Glomerular endothelial cell (primary cell): Measurements from ENCODE around the gene RBFOX2. TPM values are rescaled to one million over a fixed set of nuclear protein-coding genes. Genes with fewer than 3 reads are reported as not detected.
A peak's percentile ranks its signal among the peaks of the same experiment; 100 is the strongest.

ENCODE experiments used
- DNase-seq: peaks from one replicate; pipeline ENCODE4 v3.0.0-alpha.2; 2011; ENCODE audit warnings: low read depth, low spot score; ENCODE audit errors: extremely low read depth
- total RNA-seq: library from RNA; depleted of rRNA; stranded (reverse); fragments of >200 nt; gene quantifications from 2 replicates; pipeline ENCODE4 v1.2.3, GENCODE V29; 2015

The RBFOX2 gene
- total RNA-seq, 1 donor from 2014 or later, result 121 TPM

DNA sequence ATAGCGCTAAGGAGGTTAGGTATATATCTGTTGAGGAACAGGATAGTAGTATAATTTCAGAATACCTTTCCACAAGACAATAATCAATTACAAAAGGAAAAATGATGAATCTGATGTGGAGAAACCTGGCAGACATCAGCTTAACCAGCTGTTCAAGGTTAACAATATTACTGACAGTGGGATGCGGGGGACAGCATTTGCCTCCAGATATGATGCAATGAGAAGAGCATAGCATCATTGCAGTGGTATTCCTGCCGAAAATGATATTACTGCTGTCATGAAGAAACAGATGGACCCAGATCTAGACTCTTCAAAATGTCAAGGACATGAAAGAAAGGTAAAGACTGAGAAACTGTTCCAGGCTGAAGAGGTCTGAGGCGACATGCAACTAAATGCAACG, 49.7 kb downstream of the RBFOX2 start:
- DNase-seq, result no peak

DNA sequence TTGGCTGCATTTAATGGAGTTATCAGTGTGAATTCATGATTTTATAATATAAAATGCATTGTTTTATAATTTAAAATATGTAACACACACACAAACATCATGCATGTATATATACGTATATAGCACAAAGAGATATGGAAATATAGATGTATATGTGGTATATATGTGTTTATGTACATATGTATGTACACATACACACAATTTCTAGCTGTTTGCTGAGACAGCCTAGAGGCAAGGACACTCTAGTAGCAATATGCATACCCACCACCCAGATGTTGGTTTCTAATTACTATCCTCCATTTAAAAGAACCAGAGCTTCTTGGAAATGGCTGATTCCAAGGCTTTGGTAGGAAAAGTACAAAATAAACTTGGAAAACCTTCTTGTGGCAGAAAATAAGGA, 50.4 kb downstream of the RBFOX2 start:
- no peak for DNase-seq

DNA sequence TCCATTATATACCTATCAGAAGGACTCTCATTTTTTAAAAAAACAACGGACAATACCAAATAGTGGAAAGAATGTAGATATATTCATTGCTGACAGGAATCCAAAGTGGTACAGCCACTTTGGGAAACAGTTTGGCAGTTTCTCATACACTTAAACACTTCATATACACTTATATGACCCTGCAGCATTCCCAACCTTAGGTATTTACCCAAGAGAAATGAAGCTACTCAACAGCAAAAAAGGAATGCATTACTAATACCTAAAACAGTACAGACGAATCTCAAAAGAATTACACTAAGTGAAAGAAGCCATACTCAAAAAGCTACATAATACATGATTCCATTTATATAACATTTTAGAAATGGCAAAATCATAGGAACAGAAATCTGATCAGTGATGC, 51.5 kb downstream of the RBFOX2 start:
- no peak for DNase-seq

DNA sequence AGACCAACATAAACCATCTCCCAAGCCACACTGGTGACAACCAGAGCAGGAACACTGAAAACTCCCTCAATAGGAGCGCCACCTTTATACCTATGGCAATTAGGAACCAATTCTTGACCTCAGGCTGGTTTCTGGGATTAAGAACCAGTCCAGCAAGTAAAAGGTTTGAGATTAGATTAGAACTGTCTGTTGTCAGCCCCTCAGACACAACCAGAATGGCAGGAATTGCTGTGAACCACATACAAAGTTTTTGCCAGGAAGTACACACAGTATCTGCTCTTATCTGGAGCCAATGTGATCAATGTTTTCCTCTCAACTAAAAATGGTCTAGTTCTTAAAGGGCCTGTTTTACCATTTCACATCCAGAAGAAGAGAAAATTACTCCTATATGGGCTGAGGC, 55.2 kb downstream of the RBFOX2 start:
- DNase-seq, result no peak

DNA sequence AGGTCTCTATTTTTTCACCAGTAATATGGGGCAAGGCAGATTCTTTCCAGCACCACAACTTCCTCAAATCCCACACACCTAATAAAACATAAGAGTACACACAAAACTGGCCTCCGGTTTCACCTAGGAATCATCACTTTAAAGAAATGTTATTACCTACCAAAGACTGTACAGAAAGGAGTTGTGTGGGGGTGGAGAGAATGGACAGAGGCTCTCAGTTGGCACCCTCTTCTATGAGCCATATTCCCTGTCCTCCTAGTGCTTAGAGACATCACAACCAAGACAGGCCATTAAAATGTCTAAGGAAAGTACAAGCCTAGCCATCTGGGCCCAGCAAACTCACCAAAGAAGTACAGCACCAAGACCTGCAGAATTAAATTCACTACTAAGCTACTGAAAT, 56.1 kb downstream of the RBFOX2 start:
- no peak for DNase-seq

DNA sequence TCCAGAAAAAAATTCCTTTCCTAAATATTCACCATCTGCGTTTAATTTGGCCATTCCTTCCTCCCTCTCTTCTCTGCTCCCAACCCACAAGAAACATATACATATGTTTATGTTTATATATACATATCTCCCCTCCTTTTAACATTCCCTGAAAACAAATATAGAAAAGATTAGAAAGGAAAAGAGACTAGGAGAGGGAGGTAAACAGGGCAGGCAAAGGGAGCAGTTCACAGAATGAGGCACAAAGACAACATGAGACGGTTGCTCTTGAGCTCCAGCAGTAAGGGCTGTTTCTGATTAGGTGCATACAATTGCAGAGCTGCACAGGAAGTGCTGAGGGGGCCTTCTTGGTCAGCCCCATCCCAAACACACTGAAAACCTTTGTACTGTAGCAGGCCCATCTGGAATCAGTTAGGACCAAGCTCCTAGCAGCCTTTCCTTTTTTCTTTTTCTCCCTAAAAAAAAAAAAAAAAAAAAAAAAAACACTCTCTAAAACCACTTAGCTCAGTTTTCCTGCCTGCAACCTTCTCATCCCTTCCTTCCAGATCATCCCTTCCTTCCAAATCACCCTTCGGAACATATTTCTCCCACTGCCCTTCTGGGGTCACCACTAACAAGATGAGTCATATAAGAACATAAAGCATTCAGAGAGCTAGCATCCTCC, 57.0 kb downstream of the RBFOX2 start:
- DNase-seq, result no peak

DNA sequence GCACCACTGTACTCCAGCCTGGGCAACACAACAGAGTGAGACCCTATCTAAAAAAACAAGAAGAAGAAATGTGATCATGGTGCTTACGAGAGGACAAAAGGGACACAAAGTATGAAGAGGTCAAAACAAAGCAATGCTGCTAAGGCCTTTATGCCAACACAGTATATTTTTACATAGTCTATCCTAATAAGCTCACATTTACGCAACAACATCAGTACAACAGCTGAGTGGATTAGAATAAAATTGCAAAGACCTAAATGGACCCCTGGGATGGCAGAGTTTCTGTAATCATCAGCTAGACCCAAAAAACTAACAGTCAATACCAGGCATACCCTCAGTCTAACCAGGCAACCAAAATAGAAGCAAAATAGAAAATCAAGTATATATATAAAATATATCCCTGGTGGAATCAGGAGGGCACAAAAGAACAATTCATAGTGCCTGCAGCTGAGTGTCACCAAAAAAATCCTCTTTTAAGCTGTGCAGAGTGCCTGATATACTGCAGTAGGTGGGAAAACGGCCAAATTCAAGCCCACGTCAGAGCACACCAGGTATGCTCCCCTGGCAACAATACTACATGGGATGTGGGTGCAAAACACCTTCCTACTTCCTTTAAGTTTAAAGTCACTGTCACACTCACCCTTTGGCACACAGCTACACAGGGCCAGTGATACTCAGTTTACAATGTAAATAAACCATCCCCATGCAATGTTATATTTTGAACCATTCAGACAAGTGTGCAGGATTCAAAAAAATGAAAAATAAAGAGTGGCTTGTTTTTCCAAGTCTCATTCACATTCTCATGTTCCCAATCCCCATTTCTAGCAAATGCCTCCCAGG, 57.8 kb downstream of the RBFOX2 start:
- no peak for DNase-seq

DNA sequence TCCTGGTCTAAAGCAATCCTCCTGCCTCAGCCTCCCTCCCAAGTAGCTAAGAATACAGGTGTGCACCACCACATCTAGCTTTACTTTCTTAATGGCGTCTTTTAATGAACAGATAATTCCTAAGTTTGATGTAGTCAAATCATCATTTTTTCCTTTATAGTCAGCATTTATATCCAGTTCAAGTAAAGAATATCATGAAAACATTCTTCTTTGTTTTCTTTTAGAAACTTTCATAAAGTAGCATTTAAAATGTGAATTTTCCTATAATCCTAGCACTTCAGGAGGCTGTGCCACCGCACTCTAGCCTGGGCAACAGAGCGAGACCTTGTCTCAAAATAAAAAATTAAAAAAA, 61.6 kb downstream of the RBFOX2 start:
- no peak for DNase-seq

DNA sequence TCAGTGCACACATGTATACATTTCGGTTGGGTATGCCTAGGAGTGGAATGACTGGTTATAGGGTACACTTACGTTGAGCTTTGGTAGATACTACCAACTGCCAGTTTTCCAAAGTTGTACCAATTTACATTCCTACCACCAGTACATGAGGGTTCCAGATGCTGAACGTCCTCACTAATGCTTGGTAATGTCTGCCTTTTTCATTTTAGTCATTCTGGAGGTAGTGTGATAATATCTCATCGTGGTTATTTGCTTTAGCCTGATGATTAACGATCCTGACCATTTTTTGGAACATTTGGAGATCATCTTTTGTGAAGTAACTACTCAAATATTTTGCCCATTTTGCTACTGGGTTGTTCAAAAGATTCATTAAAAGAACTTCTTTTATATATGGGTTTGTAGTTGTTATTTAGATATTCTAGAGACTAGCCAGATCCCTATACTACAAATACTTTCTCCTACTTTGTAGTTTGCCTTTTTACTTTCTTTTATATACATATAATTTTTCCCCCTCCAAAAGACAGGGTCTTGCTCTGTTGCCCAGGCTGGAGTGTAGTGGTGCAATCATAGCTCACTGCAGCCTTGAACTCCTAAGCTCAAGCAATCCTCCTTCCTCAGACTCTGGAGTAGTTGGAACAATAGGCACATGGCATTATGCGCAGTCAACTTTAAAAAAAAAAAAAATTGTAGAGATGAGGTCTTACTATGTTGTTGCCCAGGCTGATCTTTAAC, 62.1 kb downstream of the RBFOX2 start:
- no peak for DNase-seq

DNA sequence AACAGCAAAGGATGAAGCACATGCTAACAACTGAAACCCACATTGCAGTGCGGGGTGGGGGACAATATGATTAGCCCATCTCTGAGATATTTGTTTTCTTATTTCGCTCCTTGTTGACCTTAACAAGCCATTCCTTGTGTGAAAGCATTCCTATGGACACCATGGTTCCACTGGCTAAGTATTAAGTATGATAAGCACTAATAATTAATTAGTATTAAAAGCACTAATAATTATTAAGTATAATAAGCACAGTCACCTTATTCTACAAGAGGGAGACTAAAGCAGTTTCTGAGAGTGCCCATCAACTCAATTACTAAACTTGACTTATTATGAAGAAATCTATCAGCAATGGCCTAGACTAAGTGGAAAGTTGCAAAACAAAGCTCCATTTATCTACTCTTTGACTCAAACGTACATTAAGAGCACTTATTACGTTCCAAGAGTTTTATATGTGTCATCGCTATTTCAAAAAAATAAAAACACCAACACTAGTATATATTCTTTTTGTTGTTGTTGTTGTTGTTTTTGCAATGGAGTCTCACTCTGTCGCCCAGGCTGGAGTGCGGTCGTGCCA, 65.3 kb downstream of the RBFOX2 start:
- no peak for DNase-seq

DNA sequence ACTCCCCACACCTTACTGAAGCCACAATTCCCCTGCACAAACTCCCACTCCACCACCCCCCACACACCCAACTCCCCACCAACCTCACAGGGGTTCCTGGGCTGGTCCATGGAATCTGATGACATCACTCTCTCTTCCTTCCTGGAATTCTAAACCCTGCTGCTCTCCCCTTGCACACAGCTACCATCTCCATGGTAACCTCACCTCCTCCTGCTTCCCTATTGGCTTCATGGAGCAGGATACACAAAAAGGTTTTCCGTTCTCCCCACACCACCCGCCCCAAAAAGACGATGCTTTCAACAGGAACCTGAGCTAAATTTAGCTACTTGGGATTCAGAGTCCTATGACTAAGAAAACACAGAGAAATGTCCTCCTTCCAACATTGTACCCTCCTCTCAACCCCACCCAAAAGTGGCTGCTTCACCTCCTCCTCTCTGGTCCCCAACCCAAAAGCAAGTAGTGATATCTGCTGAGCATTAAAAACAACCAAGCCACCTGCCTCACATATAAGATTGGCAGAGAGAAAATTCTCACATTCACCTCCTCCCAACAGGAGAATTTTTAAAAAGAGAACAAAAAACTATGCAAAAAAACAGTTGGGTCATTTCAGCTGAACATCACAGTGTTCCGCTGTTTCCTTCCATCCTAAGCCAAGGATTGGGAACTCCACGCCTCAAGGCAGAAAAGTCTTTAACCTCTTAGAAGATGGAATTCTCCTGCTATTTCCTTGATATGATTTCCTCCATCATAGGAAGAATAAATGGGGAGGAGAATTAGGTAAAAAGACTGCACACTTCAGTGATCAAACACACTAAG, 66.9 kb downstream of the RBFOX2 start:
- DNase-seq, result peak; percentile 91

DNA sequence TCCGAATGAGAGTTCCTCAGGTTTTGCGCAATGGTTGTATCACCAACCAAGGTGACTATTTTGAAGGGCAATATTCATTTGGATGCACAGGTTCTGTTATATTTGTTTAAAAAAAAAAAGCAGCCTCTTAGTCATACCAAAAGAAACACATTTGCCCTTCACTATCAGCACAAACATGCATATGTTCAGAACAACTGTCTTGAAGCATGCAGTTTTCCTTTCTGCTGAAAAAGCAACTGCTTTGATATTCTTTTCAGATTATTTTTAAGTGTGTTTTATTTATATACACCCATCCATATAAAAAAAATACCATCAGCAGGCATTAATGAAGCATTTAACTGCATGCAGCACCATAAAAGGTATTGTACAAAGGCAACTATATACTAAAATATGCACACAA, 67.8 kb downstream of the RBFOX2 start:
- no peak for DNase-seq

DNA sequence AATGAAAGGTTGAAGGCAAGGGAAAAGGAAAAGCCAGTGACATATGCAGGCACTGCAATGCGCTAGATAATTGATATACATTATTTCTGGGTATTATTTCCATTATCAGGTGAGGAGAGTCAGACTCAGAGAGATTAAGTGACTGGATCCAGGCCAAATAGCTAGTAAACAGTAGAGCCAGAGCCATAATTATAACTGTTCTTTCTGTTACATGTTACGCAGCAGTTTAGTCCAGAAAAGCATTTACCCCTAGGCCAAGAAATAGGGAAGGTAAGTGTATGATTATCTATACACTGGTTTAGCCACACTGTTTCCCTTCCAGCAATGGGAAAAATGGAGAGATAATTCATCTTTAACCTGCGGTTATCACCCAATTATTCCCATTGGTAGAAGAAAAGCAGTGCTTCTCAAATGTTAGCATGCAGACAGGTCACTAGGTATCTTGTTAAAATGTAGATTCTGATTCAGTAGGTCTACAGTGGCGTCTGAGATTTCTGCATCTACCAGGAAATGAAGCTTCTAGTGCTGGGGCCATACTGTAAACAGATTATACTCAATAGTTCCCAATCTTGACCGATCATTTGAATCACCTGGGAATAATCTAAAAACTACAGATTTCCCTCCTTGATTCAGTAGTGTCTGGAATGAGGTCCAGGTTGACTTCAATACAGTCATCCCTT, 69.4 kb downstream of the RBFOX2 start:
- no peak for DNase-seq

DNA sequence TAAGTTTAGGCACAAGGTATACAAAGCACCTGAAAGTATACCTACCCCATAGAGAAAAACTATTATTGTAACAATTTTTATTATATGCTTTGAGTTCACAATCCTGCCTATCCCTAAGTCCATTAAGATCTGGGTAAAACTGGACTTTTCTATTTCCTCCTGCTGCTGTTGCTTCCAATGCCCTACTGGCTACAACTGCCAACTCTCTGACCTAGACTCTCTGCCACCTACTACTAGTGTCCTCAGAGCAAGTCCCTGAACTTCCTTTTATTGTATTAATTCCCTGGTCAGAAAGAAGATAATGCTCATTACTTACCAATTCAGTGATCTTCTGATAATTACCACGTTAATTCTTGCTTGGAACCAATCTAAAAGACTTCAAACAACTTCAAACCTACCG, 70.3 kb downstream of the RBFOX2 start:
- DNase-seq, result no peak

DNA sequence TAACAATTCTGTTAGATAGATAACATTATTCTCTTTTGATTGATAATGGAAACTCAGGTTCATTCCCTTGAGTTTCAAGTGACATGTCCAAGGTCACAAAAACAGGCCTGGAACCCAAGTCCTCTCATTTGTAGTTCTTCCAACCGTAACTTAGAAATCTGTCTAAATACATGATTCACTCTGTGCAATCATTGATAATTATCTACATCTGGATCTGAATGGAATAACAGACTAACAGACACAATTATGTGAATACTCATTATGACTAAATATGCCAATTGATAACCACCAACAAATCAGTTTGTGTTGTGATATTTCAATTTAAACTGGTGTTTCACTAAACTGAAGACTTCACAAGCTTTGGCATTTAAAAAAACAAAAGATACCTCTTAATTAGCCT, 71.0 kb downstream of the RBFOX2 start:
- DNase-seq, result no peak

DNA sequence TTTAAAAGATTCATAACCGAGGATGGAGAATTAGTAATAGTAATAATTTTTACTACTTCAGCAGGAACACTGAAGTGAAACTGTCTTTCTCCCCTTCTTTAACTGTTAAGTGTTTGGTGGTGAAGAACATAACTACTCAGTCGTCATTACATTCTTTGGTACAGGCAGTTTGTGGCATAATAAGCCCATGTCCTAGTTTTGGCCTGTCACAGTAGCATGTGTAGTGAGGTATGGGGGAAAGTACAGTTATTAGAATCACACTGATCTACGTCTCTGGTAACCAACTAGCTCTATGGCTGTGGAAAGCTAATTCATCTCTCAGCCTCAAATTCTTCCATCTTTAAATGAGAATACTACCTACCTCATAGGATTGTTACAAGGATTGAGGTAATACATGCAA, 71.8 kb downstream of the RBFOX2 start:
- no peak for DNase-seq

DNA sequence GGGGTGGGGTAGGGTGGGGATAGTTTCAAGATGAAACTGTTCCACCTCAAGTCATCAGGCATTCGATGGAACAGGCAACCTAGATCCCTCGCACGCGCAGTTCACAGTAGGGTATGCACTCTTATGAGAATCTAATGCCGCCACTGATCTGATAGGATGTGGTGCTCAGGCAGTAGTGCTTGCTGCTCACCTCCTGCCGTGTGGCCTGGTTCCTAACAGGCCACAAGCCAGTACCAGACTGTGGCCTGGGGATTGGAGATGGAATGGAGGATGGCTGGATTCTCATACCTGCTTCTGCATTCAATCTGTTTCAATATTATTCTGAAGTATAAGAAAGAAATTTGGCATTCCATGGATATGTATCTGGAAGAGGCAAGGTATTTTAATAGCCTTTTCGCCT, 73.1 kb downstream of the RBFOX2 start:
- no peak for DNase-seq

DNA sequence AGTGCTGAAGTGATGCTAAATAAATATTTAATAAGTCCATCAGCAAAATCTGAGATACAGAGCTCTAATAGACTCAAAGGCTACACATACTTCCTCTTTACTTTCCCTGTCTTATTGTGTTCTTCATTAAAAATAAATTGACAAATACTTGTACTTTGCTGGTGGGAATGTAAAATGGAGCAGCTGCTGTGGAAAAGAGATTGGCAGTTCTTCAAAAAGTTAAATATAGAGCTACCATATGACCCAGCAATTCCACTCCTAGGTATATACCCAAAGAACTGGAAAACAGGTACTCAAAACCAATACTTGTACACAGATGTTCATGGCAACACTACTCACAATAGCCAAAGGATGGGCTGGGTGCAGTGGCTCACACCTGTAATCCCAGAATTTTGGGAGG, 76.0 kb downstream of the RBFOX2 start:
- no peak for DNase-seq

DNA sequence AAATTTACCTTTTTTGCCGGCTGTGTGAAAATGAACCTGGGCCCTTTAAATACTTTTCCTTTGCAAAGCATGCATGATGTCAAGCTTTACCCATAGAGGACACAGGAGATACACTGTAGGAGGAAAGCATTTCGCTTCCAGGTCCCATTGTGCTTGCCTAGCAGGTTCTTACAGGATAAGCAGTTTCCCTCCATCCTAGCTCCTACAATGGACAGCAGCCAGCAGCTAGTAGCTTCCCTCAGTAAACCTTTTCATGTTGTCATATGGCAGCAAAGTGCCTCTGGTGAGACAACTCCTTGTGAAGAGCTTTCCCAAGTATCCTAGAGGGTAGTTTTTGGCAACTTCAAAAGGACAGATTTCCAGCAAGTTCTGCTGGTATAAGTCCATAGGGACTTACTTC, 78.4 kb downstream of the RBFOX2 start:
- no peak for DNase-seq

DNA sequence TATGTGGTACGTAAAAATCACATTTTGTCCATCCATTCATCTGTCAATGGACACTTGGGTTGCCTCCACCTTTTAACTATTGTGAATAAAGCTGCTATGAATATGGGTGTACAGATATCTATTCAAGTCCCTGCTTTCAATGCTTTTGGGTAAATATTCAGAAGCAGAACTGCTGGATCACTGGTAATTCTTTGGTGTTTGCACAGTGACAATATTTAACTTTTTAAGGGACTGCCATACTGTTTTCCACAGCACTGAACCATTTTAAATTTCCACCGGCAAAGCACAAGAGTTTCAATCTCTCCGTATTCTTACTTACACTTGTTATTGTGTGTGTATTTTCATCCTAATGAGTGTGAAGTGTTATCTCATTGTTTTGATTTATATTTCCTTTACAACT, 79.4 kb downstream of the RBFOX2 start:
- no peak for DNase-seq
